ENCODE results near the gene GPR146. TPM values are rescaled to one million over a fixed set of nuclear protein-coding genes. Genes with fewer than 3 reads are reported as not detected.

Gene GPR146
- total and polyA plus RNA-seq, 2 donors (not counting 1 experiment from before 2014, with no cell fraction given), result 2.2 to 3.3 TPM

DNA sequence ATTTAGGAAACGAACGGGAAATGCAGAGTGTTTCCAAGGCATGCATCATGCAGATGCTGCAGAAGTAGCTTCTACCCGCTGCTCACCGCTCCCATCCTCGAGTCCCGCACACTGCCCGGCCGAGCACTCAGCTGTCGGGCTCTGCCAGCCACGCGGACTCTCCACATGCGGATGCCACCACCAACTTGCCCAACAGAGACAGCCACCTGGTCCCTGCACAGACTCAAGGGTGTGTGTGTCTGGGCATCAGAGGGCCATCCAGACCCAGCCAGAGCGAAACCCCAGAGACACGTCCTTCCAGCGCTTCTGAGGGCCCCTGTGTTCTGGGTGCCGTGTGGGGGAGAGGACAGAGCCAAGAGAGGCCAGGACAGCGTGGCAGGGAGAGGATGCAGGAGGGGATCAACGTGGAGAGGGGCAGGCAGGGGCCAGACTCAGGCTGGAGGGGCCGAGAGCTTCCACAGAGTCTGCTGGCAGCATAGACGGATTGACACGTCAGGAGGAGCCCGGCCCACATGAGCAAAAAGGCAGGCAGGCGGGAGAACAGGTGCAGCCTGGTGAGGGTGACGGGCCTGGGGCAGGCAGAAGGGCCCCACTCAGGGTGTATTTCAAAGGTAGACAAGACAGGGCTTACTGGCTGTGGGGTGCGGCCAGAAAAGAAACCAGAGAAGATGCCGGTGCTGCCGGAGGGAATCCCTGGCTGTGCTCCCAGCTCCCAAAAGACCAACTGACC lies 61.9 kb downstream of the GPR146 start:
- Histone ChIP-seq H3K36me3 (ENCODE audit: control insufficient read depth, insufficient read depth, low read length) (no peaks in the 10 kb centered on the region), H3K27me3 (ENCODE audit: control insufficient read depth, insufficient read depth, low read length) (no peaks in the 10 kb centered on the region), H3K4me3 (replicated peaks in 1 of 4; ENCODE audit: control extremely low read depth in 1 of 4, insufficient read depth in 1 of 4, low read depth in 3 of 4, low read length in 4 of 4) (no peak overlapping the region), H2AFZ (ENCODE audit: low read length) (no peak overlapping the region), H3K9ac (ENCODE audit: insufficient read depth, low read length) (no peak overlapping the region), H4K20me1 (ENCODE audit: control insufficient read depth, extremely low read depth, insufficient read depth, low read length) (no peaks in the 10 kb centered on the region), H3K27ac (ENCODE audit: insufficient read depth, low read length) (no peak overlapping the region), H3K79me2 (ENCODE audit: control insufficient read depth, insufficient read depth, low read length) (no peaks in the 10 kb centered on the region), H3K4me1 (ENCODE audit: control insufficient read depth, extremely low read depth, insufficient read depth, low read length) (no peaks in the 10 kb centered on the region), H3K9me3 (ENCODE audit: control insufficient read depth, insufficient read depth, low read depth, low read length) (no peaks in the 10 kb centered on the region), H3K4me2 (ENCODE audit: extremely low read depth, insufficient read depth, low read length) (no peak overlapping the region)
- TF ChIP-seq, protein P1, sequence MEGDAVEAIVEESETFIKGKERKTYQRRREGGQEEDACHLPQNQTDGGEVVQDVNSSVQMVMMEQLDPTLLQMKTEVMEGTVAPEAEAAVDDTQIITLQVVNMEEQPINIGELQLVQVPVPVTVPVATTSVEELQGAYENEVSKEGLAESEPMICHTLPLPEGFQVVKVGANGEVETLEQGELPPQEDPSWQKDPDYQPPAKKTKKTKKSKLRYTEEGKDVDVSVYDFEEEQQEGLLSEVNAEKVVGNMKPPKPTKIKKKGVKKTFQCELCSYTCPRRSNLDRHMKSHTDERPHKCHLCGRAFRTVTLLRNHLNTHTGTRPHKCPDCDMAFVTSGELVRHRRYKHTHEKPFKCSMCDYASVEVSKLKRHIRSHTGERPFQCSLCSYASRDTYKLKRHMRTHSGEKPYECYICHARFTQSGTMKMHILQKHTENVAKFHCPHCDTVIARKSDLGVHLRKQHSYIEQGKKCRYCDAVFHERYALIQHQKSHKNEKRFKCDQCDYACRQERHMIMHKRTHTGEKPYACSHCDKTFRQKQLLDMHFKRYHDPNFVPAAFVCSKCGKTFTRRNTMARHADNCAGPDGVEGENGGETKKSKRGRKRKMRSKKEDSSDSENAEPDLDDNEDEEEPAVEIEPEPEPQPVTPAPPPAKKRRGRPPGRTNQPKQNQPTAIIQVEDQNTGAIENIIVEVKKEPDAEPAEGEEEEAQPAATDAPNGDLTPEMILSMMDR (conservative IDR thresholded peaks at IDR 0.05 in 1 of 2, IDR thresholded peaks at IDR 0.05 in 1 of 2; ENCODE audit: low read depth in 1 of 2, low read length in 2 of 2), result no peak
- no peak for TF ChIP-seq EZH2 (IDR thresholded peaks at IDR 0.05; ENCODE audit: low read length, missing control alignments)
- no peak for DNase-seq (ENCODE audit: low read depth in 2 of 2)

DNA sequence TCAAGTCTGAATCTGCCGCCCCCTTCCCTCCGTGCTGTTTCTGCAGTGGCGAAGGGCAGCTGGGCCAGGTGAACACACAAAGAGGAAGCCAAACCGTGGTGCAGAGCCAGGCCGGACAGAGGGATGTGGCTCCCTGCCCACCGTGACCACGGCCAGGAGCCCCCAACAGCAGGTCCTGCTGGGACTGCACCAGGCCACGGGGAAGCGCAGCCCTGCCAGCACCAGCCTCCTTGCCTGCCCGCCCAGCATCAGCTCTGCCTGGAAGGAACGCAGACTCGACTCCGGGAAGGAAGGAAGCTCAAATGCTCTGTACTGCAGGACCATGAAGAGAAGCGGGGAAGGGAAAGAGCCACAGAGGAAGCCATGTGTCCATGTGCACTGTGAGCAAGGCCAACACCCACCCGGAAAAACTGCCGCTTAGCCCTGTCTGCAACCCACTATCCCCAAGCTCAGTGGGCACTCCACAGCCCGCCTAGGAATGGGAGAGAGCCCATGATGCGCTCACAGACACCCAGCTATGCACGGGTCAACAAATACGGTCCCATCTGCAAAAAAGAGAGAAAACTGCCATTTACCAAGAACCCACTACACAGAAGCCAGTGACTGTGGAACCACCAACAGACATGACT lies 62.6 kb downstream of the GPR146 start:
- H4K20me1 ChIP-seq (ENCODE audit: control insufficient read depth, extremely low read depth, insufficient read depth, low read length), result no peaks in the 10 kb centered on the region
- no peaks in the 10 kb centered on the region for H3K27me3 ChIP-seq (ENCODE audit: control insufficient read depth, insufficient read depth, low read length)
- no peaks in the 10 kb centered on the region for H3K36me3 ChIP-seq (ENCODE audit: control insufficient read depth, insufficient read depth, low read length)
- H2AFZ ChIP-seq (ENCODE audit: low read length), result no peak overlapping the region
- H3K4me1 ChIP-seq (ENCODE audit: control insufficient read depth, extremely low read depth, insufficient read depth, low read length), result no peaks in the 10 kb centered on the region
- H3K4me3 ChIP-seq (replicated peaks in 1 of 4; ENCODE audit: control extremely low read depth in 1 of 4, insufficient read depth in 1 of 4, low read depth in 3 of 4, low read length in 4 of 4), result no peak overlapping the region
- no peak overlapping the region for H3K9ac ChIP-seq (ENCODE audit: insufficient read depth, low read length)
- no peak for DNase-seq (ENCODE audit: low read depth in 2 of 2)
- no peak overlapping the region for H3K4me2 ChIP-seq (ENCODE audit: extremely low read depth, insufficient read depth, low read length)
- TF ChIP-seq, protein P1 (conservative IDR thresholded peaks at IDR 0.05 in 1 of 2, IDR thresholded peaks at IDR 0.05 in 1 of 2; ENCODE audit: low read depth in 1 of 2, low read length in 2 of 2), result no peak
- TF ChIP-seq EZH2 (IDR thresholded peaks at IDR 0.05; ENCODE audit: low read length, missing control alignments), result no peak
- H3K79me2 ChIP-seq (ENCODE audit: control insufficient read depth, insufficient read depth, low read length), result no peaks in the 10 kb centered on the region
- H3K9me3 ChIP-seq (ENCODE audit: control insufficient read depth, insufficient read depth, low read depth, low read length), result no peaks in the 10 kb centered on the region
- no peak overlapping the region for H3K27ac ChIP-seq (ENCODE audit: insufficient read depth, low read length)

DNA sequence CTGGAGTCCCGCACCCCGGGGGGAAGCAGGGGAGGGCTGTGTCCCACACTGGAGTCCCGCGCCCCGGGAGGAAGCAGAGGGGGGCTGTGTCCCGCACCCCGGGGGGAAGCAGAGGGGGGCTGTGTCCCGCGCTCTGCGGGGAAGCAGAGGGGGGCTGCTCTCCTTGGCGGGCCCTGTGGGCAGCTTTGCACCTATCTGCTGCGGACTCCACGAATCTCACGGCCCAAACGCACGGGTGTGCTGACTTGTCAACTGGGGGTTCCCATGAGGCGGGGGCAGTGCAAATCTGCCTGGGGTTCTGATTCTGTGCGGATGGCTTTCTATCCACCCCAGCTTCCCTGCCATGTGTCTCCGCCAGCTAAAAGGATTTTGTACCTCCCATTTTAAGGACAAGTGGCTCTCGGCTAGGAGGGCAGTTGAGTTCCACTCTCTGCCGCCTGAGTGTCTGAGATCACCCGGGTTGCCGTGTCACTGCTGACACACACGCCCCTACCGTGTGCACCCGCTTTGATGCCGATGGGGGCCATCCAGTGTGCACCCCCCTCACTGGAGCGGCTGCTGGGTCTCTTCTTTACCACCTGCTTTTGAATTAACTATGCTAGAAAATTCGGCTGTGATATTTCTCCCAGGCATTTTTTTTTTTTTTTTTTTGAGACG lies 64.0 kb downstream of the GPR146 start:
- H3K4me3 ChIP-seq (replicated peaks in 1 of 4; ENCODE audit: control extremely low read depth in 1 of 4, insufficient read depth in 1 of 4, low read depth in 3 of 4, low read length in 4 of 4), result no peak overlapping the region
- TF ChIP-seq, protein P1 (conservative IDR thresholded peaks at IDR 0.05 in 1 of 2, IDR thresholded peaks at IDR 0.05 in 1 of 2; ENCODE audit: low read depth in 1 of 2, low read length in 2 of 2), result no peak
- TF ChIP-seq EZH2 (IDR thresholded peaks at IDR 0.05; ENCODE audit: low read length, missing control alignments), result no peak
- no peaks in the 10 kb centered on the region for H3K9me3 ChIP-seq (ENCODE audit: control insufficient read depth, insufficient read depth, low read depth, low read length)
- no peaks in the 10 kb centered on the region for H3K79me2 ChIP-seq (ENCODE audit: control insufficient read depth, insufficient read depth, low read length)
- H3K36me3 ChIP-seq (ENCODE audit: control insufficient read depth, insufficient read depth, low read length), result no peaks in the 10 kb centered on the region
- H3K27me3 ChIP-seq (ENCODE audit: control insufficient read depth, insufficient read depth, low read length), result no peaks in the 10 kb centered on the region
- no peak overlapping the region for H3K27ac ChIP-seq (ENCODE audit: insufficient read depth, low read length)
- H3K4me1 ChIP-seq (ENCODE audit: control insufficient read depth, extremely low read depth, insufficient read depth, low read length), result no peaks in the 10 kb centered on the region
- H4K20me1 ChIP-seq (ENCODE audit: control insufficient read depth, extremely low read depth, insufficient read depth, low read length), result no peaks in the 10 kb centered on the region
- no peak overlapping the region for H3K4me2 ChIP-seq (ENCODE audit: extremely low read depth, insufficient read depth, low read length)
- DNase-seq (ENCODE audit: low read depth in 2 of 2), result no peak
- no peak overlapping the region for H2AFZ ChIP-seq (ENCODE audit: low read length)
- H3K9ac ChIP-seq (ENCODE audit: insufficient read depth, low read length), result no peak overlapping the region
